Common myeloid progenitor, CD34-positive (primary cell): ENCODE measurements around the gene CRY1.

Experiments
- CTCF ChIA-PET: fragments of 350-600 bp; sonication (Branson Sonifier 250); formaldehyde crosslinking; loops from one replicate; lab custom pipeline; 2021; ENCODE audit warnings: antibody characterized with exemption; lab: Charles Lee
- POLR2A ChIA-PET: fragments of 350-600 bp; sonication (Branson Sonifier 250); formaldehyde crosslinking; loops from one replicate; lab custom pipeline; 2021; ENCODE audit warnings: antibody characterized with exemption; lab: Charles Lee
- DNase-seq, 3 donors: peaks; one replicate each; pipeline versions ENCODE4 v3.0.0 to v3.0.0-alpha.2; 2013
- H3K27ac ChIP-seq, 2 experiments: 1 replicate in 1 of 2; 2 replicates in 1 of 2; pipeline ENCODE4 v1.7.0; 2013; ENCODE audit warnings: inconsistent platforms in 2 of 2, low read length in 2 of 2, mild to moderate bottlenecking in 2 of 2, low read depth in 1 of 2, moderate library complexity in 1 of 2; ENCODE audit not compliant: severe bottlenecking in 2 of 2, insufficient read depth in 1 of 2, poor library complexity in 1 of 2
- H3K27me3 ChIP-seq, 5 experiments: replicated peaks in 2 of 5; 1 replicate in 3 of 5; 2 replicates in 2 of 5; pipeline versions ENCODE4 v1.6.1 to v1.7.0; 2013; ENCODE audit warnings: low read length in 4 of 5, mild to moderate bottlenecking in 2 of 5, moderate library complexity in 2 of 5, inconsistent platforms in 1 of 5; ENCODE audit not compliant: insufficient read depth in 5 of 5, control insufficient read depth in 4 of 5
- H3K36me3 ChIP-seq, 4 experiments: 1 replicate in 2 of 4; 2 replicates in 2 of 4; pipeline versions ENCODE4 v1.6.1 to v1.7.0; 2013; ENCODE audit warnings: low read length in 3 of 4, control low read depth in 1 of 4, mild to moderate bottlenecking in 1 of 4; ENCODE audit not compliant: control insufficient read depth in 4 of 4, insufficient read depth in 4 of 4
- H3K4me1 ChIP-seq, 4 experiments: 1 replicate in 3 of 4; 2 replicates in 1 of 4; pipeline versions ENCODE4 v1.6.1 to v1.7.1; 2013; ENCODE audit warnings: low read length in 3 of 4, mild to moderate bottlenecking in 3 of 4, control low read depth in 1 of 4, inconsistent platforms in 1 of 4, moderate library complexity in 1 of 4; ENCODE audit not compliant: control insufficient read depth in 4 of 4, insufficient read depth in 4 of 4; ENCODE audit errors: control extremely low read depth in 1 of 4
- H3K4me3 ChIP-seq, 7 experiments: 1 replicate in 4 of 7; 2 replicates in 3 of 7; pipeline versions ENCODE4 v1.5.1 to v1.7.0; 2013; ENCODE audit warnings: mild to moderate bottlenecking in 7 of 7, low read length in 6 of 7, moderate library complexity in 6 of 7, inconsistent platforms in 2 of 7, low read depth in 2 of 7, control low read depth in 1 of 7; ENCODE audit not compliant: insufficient read depth in 4 of 7, control insufficient read depth in 1 of 7; ENCODE audit errors: extremely low read depth in 1 of 7
- H3K9me3 ChIP-seq, 5 experiments: 1 replicate in 4 of 5; 2 replicates in 1 of 5; pipeline versions ENCODE4 v1.6.1 to v1.7.1; 2013; ENCODE audit warnings: low read length in 4 of 5, mild to moderate bottlenecking in 2 of 5, inconsistent platforms in 1 of 5, low read depth in 1 of 5, moderate library complexity in 1 of 5; ENCODE audit not compliant: control insufficient read depth in 4 of 5, insufficient read depth in 2 of 5; ENCODE audit errors: control extremely low read depth in 1 of 5
- WGBS: methylation state at CpG from one replicate; pipeline ENCODE4 v1.1.5; 2013; ENCODE audit not compliant: insufficient coverage; 5-methylcytosine and 5-hydroxymethylcytosine counted together

The CRY1 gene

GRCh38 chr12:107125833-107126232 lies 32.5 kb upstream of the CRY1 start:
- Histone ChIP-seq H3K4me1 (peaks cover 7 to 15% (median 10%) of the 10 kb centered on the region in 4 experiments), H3K27me3 (peaks cover 0 to 2% (median 0%) of the 10 kb centered on the region in 5 experiments), H3K36me3 (no peaks in the 10 kb centered on the region), H3K4me3 (no peak overlapping the region), H3K27ac (no peak overlapping the region), H3K9me3 (no peaks in the 10 kb centered on the region)
- ChIA-PET CTCF (interaction anchor here (0.8 to 15.8 kb wide), 6 partner anchors 10 to 484 kb away, joined by 4 to 256 read pairs (median 6); no protein-coding TSS in a partner anchor), POLR2A (interaction anchor here (0.6 kb wide), 1 partner anchor 1899 kb away, joined by 3 read pairs; no protein-coding TSS in a partner anchor)
- WGBS: 67% methylated on average over 1 of the region's 3 CpGs
- DNase-seq: no peak

- H3K27me3 ChIP-seq: peaks cover 0 to 2% (median 0%) of the 10 kb centered on the region in 5 experiments
- no peaks in the 10 kb centered on the region for H3K36me3 ChIP-seq
- no peak overlapping the region for H3K27ac ChIP-seq
- ChIA-PET POLR2A (no interaction called here), CTCF (interaction anchor here (15.8 kb wide), 1 partner anchor 487 kb away, joined by 256 read pairs; no protein-coding TSS in a partner anchor)
- H3K9me3 ChIP-seq: no peaks in the 10 kb centered on the region
- WGBS: no CpG with 5 or more reads among the region's 3 CpGs
- H3K4me3 ChIP-seq: no peak overlapping the region
- H3K4me1 ChIP-seq: peaks cover 7 to 15% (median 10%) of the 10 kb centered on the region in 4 experiments
- DNase-seq: no peak
These were observed 29.2 kb upstream of the CRY1 start for GRCh38 chr12:107122452-107122958.

- Histone ChIP-seq H3K27me3 (peaks cover 0 to 4% (median 0%) of the 10 kb centered on the region in 5 experiments), H3K36me3 (no peaks in the 10 kb centered on the region), H3K27ac (no peak overlapping the region), H3K4me1 (no peaks in the 10 kb centered on the region), H3K4me3 (no peak overlapping the region), H3K9me3 (no peaks in the 10 kb centered on the region)
- WGBS: no CpG with 5 or more reads among the region's 3 CpGs
- ChIA-PET POLR2A (no interaction called here), CTCF (interaction anchor here (4.8 kb wide), 1 partner anchor 12 kb away, joined by 28 read pairs; no protein-coding TSS in a partner anchor)
- no peak for DNase-seq
These were observed 25.7 kb upstream of the CRY1 start for GRCh38 chr12:107119091-107119490.

GRCh38 chr12:107118624-107119023 lies 25.3 kb upstream of the CRY1 start:
- POLR2A ChIA-PET: no interaction called here
- no peak for DNase-seq
- Histone ChIP-seq H3K36me3 (no peaks in the 10 kb centered on the region), H3K27me3 (peaks cover 0 to 6% (median 0%) of the 10 kb centered on the region in 5 experiments), H3K9me3 (no peaks in the 10 kb centered on the region), H3K27ac (no peak overlapping the region), H3K4me3 (no peak overlapping the region), H3K4me1 (no peaks in the 10 kb centered on the region)
- CTCF ChIA-PET: interaction anchor here (4.8 kb wide), 1 partner anchor 12 kb away, joined by 28 read pairs; no protein-coding TSS in a partner anchor
- 97% methylated on average over 4 of the region's 4 CpGs for WGBS

GRCh38 chr12:107115119-107115518 lies 21.8 kb upstream of the CRY1 start:
- no peak for DNase-seq
- Histone ChIP-seq H3K9me3 (no peaks in the 10 kb centered on the region), H3K36me3 (no peaks in the 10 kb centered on the region), H3K27ac (no peak overlapping the region), H3K4me1 (no peaks in the 10 kb centered on the region), H3K4me3 (no peak overlapping the region), H3K27me3 (peaks cover 0 to 6% (median 0%) of the 10 kb centered on the region in 5 experiments)
- ChIA-PET POLR2A (no interaction called here), CTCF (interaction anchor here (0.7 to 4.8 kb wide), 3 partner anchors 11 to 139 kb away, joined by 3 to 28 read pairs (median 8); no protein-coding TSS in a partner anchor)
- WGBS: 92% methylated on average over 2 of the region's 2 CpGs

GRCh38 chr12:107111314-107111713 lies 18.0 kb upstream of the CRY1 start:
- Histone ChIP-seq H3K27ac (no peak overlapping the region), H3K4me3 (no peak overlapping the region), H3K9me3 (no peaks in the 10 kb centered on the region), H3K27me3 (peaks cover 0 to 4% (median 0%) of the 10 kb centered on the region in 5 experiments), H3K4me1 (no peaks in the 10 kb centered on the region), H3K36me3 (no peaks in the 10 kb centered on the region)
- POLR2A ChIA-PET: no interaction called here
- CTCF ChIA-PET: interaction anchor here (1.2 to 1.4 kb wide), 3 partner anchors 11 to 21 kb away, joined by 3 to 5 read pairs (median 4); no protein-coding TSS in a partner anchor
- DNase-seq: no peak
